Measurements from ENCODE around the gene IQGAP2.

Gene IQGAP2

GRCh38 chr5:76742583-76742982 lies 339.5 kb downstream of the IQGAP2 start:
- H3K4me3 ChIP-seq (ENCODE audit: low read depth, low read length), result no peak overlapping the region
- in situ Hi-C loops (cut with HindIII; ENCODE audit: low sequenced_read_pairs), result no loop called here
- no peak for DNase-seq (ENCODE audit: low read depth)
- TF ChIP-seq CTCF (IDR thresholded peaks at IDR 0.05; ENCODE audit: low read depth, low read length, missing control alignments), result no peak

- TF ChIP-seq CTCF (IDR thresholded peaks at IDR 0.05; ENCODE audit: low read depth, low read length, missing control alignments), result no peak
- in situ Hi-C loops (cut with HindIII; ENCODE audit: low sequenced_read_pairs), result no loop called here
These were observed 341.5 kb downstream of the IQGAP2 start for GRCh38 chr5:76744632-76745031.

GRCh38 chr5:76745670-76746069 lies 342.6 kb downstream of the IQGAP2 start:
- no peak for TF ChIP-seq CTCF (IDR thresholded peaks at IDR 0.05; ENCODE audit: low read depth, low read length, missing control alignments)
- in situ Hi-C loops (cut with HindIII; ENCODE audit: low sequenced_read_pairs), result no loop called here
- H3K4me3 ChIP-seq (ENCODE audit: low read depth, low read length), result no peak overlapping the region
- no peak for DNase-seq (ENCODE audit: low read depth)

More at GRCh38 chr5:76744632-76745031, 341.5 kb downstream of the IQGAP2 start:
- H3K4me3 ChIP-seq (ENCODE audit: low read depth, low read length), result no peak overlapping the region
- no peak for DNase-seq (ENCODE audit: low read depth)

GRCh38 chr5:76746677-76747076 lies 343.6 kb downstream of the IQGAP2 start:
- no peak overlapping the region for H3K4me3 ChIP-seq (ENCODE audit: low read depth, low read length)
- DNase-seq (ENCODE audit: low read depth), result no peak
- in situ Hi-C loops (cut with HindIII; ENCODE audit: low sequenced_read_pairs), result no loop called here
- TF ChIP-seq CTCF (IDR thresholded peaks at IDR 0.05; ENCODE audit: low read depth, low read length, missing control alignments), result no peak

GRCh38 chr5:76747706-76748105 lies 344.6 kb downstream of the IQGAP2 start:
- in situ Hi-C loops (cut with HindIII; ENCODE audit: low sequenced_read_pairs), result no loop called here
- no peak overlapping the region for H3K4me3 ChIP-seq (ENCODE audit: low read depth, low read length)
- DNase-seq (ENCODE audit: low read depth), result no peak
- TF ChIP-seq CTCF (IDR thresholded peaks at IDR 0.05; ENCODE audit: low read depth, low read length, missing control alignments), result no peak

- no peak for TF ChIP-seq CTCF (IDR thresholded peaks at IDR 0.05; ENCODE audit: low read depth, low read length, missing control alignments)
- no peak for DNase-seq (ENCODE audit: low read depth)
- in situ Hi-C loops (cut with HindIII; ENCODE audit: low sequenced_read_pairs), result no loop called here
These were observed 348.2 kb downstream of the IQGAP2 start for GRCh38 chr5:76751291-76751690.

GRCh38 chr5:76754668-76755078 lies 351.6 kb downstream of the IQGAP2 start:
- no peak overlapping the region for H3K4me3 ChIP-seq (ENCODE audit: low read depth, low read length)
- DNase-seq (ENCODE audit: low read depth), result no peak
- in situ Hi-C loops (cut with HindIII; ENCODE audit: low sequenced_read_pairs), result no loop called here
- no peak for TF ChIP-seq CTCF (IDR thresholded peaks at IDR 0.05; ENCODE audit: low read depth, low read length, missing control alignments)

More at GRCh38 chr5:76751291-76751690, 348.2 kb downstream of the IQGAP2 start:
- H3K4me3 ChIP-seq (ENCODE audit: low read depth, low read length), result no peak overlapping the region

Measured in astrocyte of the cerebellum (primary cell).